GM18861 (cell line): ENCODE results near the gene CD8A.
"Not testable (repeated sequence)": the region's sequence is repeated elsewhere in the genome, so short reads cannot be mapped to it uniquely, and the experiment has no call there.

Experiments
- ATAC-seq: cut with Tn5 transposase; IDR thresholded peaks from one replicate; pipeline ENCODE4 v1.9.1; 2021; ENCODE audit not compliant: unreplicated experiment

The CD8A gene

GRCh38 chr2:86790676-86791572 lies at the start of gene CD8A:
CD8A (minus strand) TSS chr2:86790913; CDS start chr2:86790825, 88 bp downstream.
- ATAC-seq: no peak

GRCh38 chr2:86839871-86840548 lies 49.3 kb upstream of the CD8A start:
- ATAC-seq: not testable (repeated sequence)

- not testable (repeated sequence) for ATAC-seq
These were observed 48.7 kb upstream of the CD8A start for GRCh38 chr2:86839455-86839854.

DNA sequence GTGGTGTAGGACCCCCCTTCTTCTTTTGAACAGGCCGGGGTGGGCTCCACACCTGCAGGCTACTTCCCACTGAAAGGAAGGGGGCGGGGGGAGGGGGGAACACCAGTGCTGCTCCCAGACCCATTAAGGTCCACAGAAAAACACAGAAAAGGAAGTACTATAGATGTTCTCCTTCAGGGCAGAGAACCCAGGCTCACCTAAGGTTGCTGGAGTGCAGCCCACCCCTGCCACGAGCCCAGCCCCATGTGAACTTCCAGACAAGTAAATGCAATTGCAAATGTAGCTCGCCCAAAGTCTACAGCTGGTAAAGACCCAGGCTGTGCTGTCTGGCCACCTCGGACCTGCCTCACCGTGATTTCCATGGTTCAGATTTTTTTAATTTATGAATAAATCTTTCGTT lies 47.0 kb upstream of the CD8A start:
- not testable (repeated sequence) for ATAC-seq

DNA sequence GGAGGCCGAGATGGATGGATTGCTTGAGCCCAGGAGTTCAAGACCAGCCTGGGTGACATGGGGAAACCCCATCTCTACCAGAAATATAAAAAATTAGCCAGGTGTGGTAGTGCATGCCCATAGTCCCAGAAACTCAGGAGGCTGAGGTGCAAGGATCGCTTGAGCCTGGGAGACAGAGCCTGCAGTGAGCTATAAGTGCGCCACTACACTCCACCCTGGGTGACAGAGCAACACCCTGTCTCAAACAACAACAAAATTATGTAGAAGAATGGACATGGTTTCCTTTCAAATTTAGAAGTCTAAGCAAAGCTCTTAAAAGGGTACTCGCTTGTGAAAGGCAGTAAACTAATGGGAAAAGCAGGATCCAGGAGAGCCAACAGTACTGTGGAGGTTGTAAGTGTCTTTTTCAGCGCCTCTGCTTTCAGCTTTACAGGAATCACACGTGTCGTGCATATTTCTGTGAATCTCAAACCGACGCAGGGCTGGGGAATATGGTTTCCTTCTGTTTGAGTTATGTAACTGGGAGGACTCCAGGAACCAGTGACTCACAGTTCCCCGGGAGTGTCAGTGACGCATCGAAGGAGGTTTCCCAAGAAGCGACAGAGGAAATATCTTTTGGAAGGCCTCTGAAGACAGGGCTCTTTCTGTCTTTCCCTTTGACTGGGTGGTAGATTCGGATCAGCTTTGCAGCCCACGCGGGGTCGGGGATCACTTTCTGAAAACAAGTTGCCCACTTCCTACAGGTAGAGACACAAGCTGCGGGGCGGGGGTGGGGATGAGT lies 46.4 kb upstream of the CD8A start:
- ATAC-seq: not testable (repeated sequence)

- not testable (repeated sequence) for ATAC-seq
These were observed 44.8 kb upstream of the CD8A start for GRCh38 chr2:86835548-86835889.

DNA sequence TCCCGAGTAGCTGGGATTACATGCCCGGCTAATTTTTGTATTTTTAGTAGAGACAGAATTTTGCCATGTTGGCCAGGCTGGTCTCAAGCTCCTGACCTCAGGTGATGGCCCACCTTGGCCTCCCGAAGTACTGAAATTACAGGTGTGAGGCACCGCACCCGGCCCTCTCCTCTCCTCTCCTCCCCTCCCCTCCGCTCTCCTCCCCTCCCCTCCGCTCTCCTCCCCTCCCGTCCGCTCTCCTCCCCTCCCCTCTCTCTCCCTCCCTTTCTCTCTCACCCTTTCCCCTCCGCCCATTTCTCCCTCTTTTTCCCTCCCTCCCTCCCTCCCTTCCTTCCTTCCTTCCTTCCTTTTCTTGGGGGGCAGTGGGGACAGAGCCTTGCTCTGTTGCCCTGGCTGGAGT lies 42.6 kb upstream of the CD8A start:
- ATAC-seq: no peak

DNA sequence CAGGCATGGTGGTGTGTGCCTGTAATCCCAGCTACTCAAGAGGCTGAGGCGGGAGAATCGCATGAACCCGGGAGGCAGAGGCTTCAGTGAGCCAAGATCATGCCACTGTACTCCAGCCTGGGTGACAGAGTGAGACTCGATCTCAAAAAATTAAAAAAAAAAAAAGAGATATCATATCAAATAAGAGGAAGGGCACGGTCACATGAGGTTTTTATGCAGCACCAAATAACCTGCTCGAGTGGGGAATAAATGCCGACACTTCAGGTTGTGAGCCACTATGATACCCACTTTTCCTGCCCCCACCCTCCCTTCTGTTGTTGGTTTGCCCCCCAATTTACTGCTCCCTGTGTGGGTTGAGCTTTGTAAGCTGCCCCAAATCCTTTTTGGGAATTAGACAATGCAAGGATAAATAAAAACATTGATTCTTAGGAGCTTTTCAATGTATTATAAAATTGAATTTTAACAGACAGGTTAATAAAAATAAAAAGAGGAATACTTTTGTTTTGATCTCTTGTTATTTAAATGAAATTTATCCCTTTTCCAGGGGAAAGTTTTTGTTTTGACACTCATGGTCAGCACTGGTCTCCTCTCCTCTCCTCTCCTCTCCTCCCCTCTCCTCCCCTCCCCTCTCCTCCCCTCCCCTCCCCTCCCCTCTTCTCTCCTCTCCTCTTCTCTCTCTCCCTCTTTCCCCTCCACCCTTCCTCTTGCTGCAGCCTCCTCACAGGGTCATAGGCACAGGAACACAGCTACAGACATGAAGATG lies 41.8 kb upstream of the CD8A start:
- no peak for ATAC-seq

GRCh38 chr2:86831537-86831936 lies 40.8 kb upstream of the CD8A start:
- no peak for ATAC-seq

DNA sequence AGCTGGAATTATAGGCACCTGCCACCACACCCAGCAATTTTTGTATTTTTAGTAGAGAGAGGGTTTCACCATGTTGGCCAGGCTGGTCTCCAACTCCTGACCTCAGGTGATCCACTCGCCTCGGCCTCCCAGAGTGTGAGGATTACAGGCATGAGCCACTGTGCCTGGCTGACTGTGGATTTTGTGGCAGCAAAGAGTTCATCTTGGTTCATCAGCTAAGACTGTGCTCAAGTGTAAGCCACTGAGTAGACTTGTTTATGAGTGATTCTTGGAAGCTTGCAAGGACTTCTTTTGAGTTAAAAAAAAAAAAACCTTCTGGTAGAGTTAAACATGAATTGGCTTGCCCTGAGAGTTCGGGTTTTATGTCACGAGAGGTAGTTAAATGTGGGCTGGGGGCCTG lies 36.2 kb upstream of the CD8A start:
- ATAC-seq: no peak

DNA sequence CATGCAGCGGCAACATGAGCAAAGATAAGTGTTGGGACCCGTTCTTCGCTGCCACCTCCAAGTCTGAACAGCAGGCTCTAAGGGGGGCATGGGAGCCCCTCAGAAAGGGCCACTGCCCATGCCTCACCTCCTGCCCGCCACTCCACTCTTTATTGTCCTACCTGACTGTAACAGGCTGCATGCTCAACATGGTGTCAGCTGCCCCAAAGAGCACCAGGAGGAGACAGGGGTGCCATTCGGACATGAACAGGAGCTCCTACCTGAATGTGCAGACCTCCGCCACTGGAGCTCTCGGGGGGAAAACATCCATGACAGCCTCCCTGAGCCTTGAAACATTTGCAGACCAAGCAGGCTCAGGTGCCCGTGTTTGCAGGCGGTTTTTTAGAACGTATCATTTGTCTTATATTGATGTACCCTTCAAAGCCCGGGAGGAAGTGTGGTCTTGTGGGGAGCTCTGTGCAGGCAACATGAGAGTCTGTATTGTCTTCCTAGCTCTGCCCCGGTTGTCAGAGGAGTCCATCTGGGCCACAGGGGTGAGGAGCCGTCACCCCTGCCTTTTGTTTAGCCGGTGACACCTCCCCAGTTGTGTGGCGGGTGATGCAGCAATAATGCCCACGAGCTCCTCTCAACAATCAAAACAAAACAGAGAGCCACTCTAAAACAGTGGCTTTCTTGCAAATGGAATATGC lies 35.1 kb upstream of the CD8A start:
- ATAC-seq: no peak

- no peak for ATAC-seq
These were observed 34.5 kb upstream of the CD8A start for GRCh38 chr2:86825036-86825692.

- no peak for ATAC-seq
These were observed 32.1 kb upstream of the CD8A start for GRCh38 chr2:86822668-86823345.

DNA sequence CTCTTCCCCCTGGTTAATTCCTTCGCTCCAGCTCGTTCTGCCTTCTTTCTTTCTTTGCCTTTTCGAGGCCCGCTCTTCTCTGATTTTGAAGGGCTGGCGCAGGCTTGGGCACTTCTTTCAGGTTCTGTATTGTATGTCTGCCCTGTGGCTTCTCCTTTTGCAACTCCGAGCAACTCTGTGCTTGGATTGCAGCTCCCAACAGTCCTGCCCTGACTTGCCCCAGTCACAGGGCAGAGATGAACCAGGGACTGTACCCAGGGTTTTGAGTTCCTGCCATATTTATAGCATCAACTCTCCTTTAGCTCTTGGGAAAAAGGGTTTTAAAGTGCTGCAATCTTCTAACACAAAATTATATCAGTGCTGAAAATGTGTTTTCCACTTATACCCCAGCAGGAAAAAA lies 31.1 kb upstream of the CD8A start:
- ATAC-seq: no peak

DNA sequence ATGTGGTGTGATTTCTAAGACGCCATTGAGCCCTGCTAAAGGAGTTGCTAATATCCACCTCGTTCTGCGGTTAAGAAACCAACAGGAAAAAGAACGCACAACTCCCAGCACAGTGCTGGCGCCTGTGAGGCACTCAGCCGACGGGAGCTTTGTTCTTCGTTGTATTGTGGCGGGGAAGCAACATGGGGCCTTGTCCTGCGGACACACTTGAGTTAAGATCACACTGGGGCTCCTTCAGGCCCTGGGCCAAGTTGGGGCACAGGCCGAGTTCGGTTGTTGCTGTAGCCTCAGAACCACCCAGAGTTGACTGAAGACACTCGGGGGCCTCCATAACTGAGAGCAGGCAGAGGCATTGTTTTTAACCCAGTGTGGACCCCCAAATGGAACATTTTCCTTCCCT lies 30.6 kb upstream of the CD8A start:
- no peak for ATAC-seq

DNA sequence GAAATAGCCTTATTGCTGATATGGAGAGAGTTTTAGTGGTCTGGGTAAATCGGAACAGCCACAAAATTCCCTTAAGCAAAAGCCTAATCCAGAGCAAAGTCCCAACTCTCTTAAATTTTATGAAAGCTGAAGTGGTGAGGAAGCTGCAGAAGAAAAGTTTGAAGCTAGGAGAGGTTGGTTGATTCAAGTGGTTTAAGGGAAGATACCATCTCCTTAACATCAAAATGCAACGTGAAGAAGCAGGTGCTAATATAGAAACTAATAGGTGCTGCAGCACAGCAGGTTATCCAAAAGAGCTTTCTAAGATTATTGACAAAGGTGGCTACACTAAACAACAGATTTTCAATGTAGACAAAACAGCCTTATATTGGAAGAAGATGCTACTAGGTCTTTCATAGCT lies 28.2 kb upstream of the CD8A start:
- ATAC-seq: no peak

- no peak for ATAC-seq
These were observed 27.5 kb upstream of the CD8A start for GRCh38 chr2:86818114-86818801.

DNA sequence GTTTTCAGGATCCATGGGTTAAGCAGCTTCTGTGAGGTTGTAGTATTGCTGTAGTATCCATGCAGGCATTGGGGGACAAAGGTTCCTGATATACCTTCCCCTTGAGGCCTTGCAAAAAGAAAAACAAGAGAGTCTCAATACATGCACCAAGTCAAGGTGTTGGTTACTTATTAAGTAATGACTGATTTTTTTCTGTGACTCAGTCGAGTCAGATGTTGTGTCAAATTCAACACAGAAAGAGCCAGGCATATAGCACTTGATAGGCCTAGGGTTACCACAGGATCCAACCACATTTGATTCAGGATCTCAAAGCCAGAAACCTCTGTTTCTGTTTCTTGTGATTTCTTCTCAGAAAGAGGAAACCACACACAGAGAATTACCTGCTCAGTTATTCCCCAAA lies 24.9 kb upstream of the CD8A start:
- no peak for ATAC-seq
